Astrocyte (in vitro differentiated cells and primary cell): ENCODE measurements around the gene CABP7.

Experiments
- CTCF ChIP-seq: IDR thresholded peaks from 2 replicates; pipeline ENCODE4 v1.5.1; 2011; ENCODE audit warnings: low read depth, mild to moderate bottlenecking, inconsistent platforms, low read length, moderate library complexity; ENCODE audit not compliant: insufficient read depth
- EZH2 ChIP-seq: IDR thresholded peaks from 2 replicates; pipeline ENCODE4 v1.6.1; 2012; ENCODE audit warnings: mild to moderate bottlenecking, low read length, inconsistent platforms; ENCODE audit not compliant: insufficient read depth

- no peak for TF ChIP-seq CTCF
- no peak for TF ChIP-seq EZH2
Observed at GRCh38 chr22:29729161-29729560, 9.4 kb downstream of the CABP7 start.
